Measurements from ENCODE around the gene ALDH7A1.

Gene ALDH7A1

DNA sequence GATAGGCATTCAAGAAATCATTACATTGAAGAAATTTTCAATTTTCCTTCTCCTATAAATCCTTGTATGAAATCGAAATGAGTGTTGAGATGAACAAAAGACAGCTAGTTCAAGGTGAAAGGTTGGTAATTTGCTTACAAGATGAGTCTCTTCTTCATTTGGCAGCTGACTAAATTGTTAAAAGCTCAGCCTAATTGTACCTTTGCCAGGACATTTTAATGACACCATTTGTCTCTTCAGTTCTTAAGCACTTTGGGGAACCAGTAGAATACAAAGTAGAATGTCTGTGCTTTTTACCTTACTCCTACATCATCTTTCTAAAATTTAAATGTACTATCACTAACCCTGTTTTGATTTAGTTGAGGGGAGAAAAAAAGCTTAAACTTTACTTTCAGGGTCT, 112.4 kb downstream of the ALDH7A1 start:
- TF ChIP-seq, protein P1, sequence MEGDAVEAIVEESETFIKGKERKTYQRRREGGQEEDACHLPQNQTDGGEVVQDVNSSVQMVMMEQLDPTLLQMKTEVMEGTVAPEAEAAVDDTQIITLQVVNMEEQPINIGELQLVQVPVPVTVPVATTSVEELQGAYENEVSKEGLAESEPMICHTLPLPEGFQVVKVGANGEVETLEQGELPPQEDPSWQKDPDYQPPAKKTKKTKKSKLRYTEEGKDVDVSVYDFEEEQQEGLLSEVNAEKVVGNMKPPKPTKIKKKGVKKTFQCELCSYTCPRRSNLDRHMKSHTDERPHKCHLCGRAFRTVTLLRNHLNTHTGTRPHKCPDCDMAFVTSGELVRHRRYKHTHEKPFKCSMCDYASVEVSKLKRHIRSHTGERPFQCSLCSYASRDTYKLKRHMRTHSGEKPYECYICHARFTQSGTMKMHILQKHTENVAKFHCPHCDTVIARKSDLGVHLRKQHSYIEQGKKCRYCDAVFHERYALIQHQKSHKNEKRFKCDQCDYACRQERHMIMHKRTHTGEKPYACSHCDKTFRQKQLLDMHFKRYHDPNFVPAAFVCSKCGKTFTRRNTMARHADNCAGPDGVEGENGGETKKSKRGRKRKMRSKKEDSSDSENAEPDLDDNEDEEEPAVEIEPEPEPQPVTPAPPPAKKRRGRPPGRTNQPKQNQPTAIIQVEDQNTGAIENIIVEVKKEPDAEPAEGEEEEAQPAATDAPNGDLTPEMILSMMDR (IDR thresholded peaks at IDR 0.05; ENCODE audit: low read depth, low read length, missing control alignments) = no peak
- H3K4me3 ChIP-seq (replicated peaks; ENCODE audit: low read depth, low read length) = no peak overlapping the region
- DNase-seq (ENCODE audit: extremely low read depth, low read depth) = no peak

DNA sequence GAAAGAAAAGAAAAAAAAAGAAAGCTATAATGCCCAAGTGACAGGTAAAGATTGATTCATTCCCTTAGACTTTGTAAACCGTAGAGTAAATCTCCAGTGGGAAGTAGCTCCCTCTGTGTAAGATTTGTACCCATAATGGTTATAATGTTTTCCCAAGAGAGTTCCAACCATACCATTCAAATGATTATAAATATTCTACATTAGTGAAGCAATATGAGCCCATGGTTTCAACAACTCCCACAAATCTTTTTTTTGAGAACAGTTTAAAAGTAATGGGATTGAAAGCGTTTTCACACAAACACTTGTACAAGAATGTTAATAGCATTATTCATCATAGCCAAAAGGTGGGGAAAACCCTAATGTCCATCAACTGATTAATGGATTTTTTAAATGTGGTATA, 113.8 kb downstream of the ALDH7A1 start:
- TF ChIP-seq, protein P1 (IDR thresholded peaks at IDR 0.05; ENCODE audit: low read depth, low read length, missing control alignments) = no peak
- DNase-seq (ENCODE audit: extremely low read depth, low read depth) = no peak
- no peak overlapping the region for H3K4me3 ChIP-seq (replicated peaks; ENCODE audit: low read depth, low read length)

Measured in HFF-Myc (cell line).